Esophagus squamous epithelium (tissue), 5 donors: ENCODE measurements around the gene PSMB10. TPM values are rescaled to one million over a fixed set of nuclear protein-coding genes. Genes with fewer than 3 reads are reported as not detected.
A peak's percentile ranks its signal among the peaks of the same experiment; 100 is the strongest.

Source experiments
- DNase-seq: peaks from one replicate; lab custom pipeline; 2025; lab: John Stamatoyannopoulos, UW
- H3K27ac ChIP-seq, 4 donors: fragments of 200-600 bp; sonication (generic); one replicate each; pipeline ENCODE4 v1.5.1; 2016 to 2019; ENCODE audit warnings: mild to moderate bottlenecking in 1 of 4
- H3K27me3 ChIP-seq, 4 donors: fragments of 200-600 bp; sonication (generic); 1 replicate in 3 of 4; 2 replicates in 1 of 4; pipeline versions ENCODE4 v1.5.1 to v1.6.0; 2017 to 2021; ENCODE audit warnings: antibody characterized with exemption in 1 of 4
- H3K36me3 ChIP-seq, 3 donors: fragments of 200-600 bp; sonication (generic); one replicate each; pipeline ENCODE4 v1.5.1; 2016 to 2019
- H3K4me1 ChIP-seq, 3 donors: fragments of 200-600 bp; sonication (generic); one replicate each; pipeline ENCODE4 v1.5.1; 2017 to 2019
- H3K4me3 ChIP-seq, 4 donors: fragments of 200-600 bp; sonication (generic); 1 replicate in 3 of 4; 2 replicates in 1 of 4; pipeline ENCODE4 v1.5.1; 2016 to 2019; ENCODE audit warnings: mild to moderate bottlenecking in 2 of 4, moderate library complexity in 1 of 4
- H3K9me3 ChIP-seq, 3 donors: fragments of 200-600 bp; sonication (generic); one replicate each; pipeline ENCODE4 v1.5.1; 2016 to 2019
- POLR2A ChIP-seq, 4 donors: fragments of 450-650 bp; IDR thresholded peaks; one replicate each; pipeline ENCODE4 v1.6.1; 2017; ENCODE audit warnings: antibody characterized with exemption in 4 of 4, mild to moderate bottlenecking in 4 of 4, moderate library complexity in 3 of 4
- WGBS, 2 donors: methylation state at CpG; one replicate each; pipeline ENCODE4 v1.1.5; 2018; 5-methylcytosine and 5-hydroxymethylcytosine counted together
- intact Hi-C: fragments of 100-400 bp; cut with DNase I; formaldehyde crosslinking; loops from one replicate; pipeline ENCODE4 v1.15.0; 2022
- total RNA-seq, 4 donors: library from RNA; depleted of rRNA; stranded (reverse); fragments of >200 nt; gene quantifications; one replicate each; pipeline ENCODE4 v1.1.0, GENCODE V29; 2016
- TF ChIP-seq, protein P1 (sequence below), 6 experiments: fragments of 450-650 bp in 4 of 6; fragments of 200-600 bp in 2 of 6; sonication (generic) in 2 of 6; IDR thresholded peaks; one replicate each; pipeline ENCODE4 v1.5.1; 2016 to 2019; ENCODE audit warnings: antibody characterized with exemption in 6 of 6, mild to moderate bottlenecking in 4 of 6, moderate library complexity in 4 of 6
- donor health status: DM: yes; HTN: yes; CAD: no.

The PSMB10 gene
- total RNA-seq, 4 donors from 2014 or later, result 20.7 to 28.4 (median 25.3) TPM

GRCh38 chr16:67954421-67955196 is 18.0 kb upstream of the PSMB10 start:
- Histone ChIP-seq H3K27me3 (no peaks in the 10 kb centered on the region), H3K27ac (peak overlapping the region in 1 of 4 donors; percentile 29), H3K4me1 (peaks cover 0 to 33% (median 10%) of the 10 kb centered on the region in 3 donors), H3K4me3 (no peak overlapping the region), H3K9me3 (no peaks in the 10 kb centered on the region), H3K36me3 (peaks cover 4 to 96% (median 22%) of the 10 kb centered on the region in 3 donors)
- intact Hi-C loops, result no loop called here
- TF ChIP-seq, protein P1, sequence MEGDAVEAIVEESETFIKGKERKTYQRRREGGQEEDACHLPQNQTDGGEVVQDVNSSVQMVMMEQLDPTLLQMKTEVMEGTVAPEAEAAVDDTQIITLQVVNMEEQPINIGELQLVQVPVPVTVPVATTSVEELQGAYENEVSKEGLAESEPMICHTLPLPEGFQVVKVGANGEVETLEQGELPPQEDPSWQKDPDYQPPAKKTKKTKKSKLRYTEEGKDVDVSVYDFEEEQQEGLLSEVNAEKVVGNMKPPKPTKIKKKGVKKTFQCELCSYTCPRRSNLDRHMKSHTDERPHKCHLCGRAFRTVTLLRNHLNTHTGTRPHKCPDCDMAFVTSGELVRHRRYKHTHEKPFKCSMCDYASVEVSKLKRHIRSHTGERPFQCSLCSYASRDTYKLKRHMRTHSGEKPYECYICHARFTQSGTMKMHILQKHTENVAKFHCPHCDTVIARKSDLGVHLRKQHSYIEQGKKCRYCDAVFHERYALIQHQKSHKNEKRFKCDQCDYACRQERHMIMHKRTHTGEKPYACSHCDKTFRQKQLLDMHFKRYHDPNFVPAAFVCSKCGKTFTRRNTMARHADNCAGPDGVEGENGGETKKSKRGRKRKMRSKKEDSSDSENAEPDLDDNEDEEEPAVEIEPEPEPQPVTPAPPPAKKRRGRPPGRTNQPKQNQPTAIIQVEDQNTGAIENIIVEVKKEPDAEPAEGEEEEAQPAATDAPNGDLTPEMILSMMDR (IDR thresholded peaks at IDR 0.05), result no peak
- TF ChIP-seq POLR2A (IDR thresholded peaks at IDR 0.05), result no peak
- WGBS, 2 donors, result 80 to 82% methylated on average over 1 to 3 of the region's 10 CpGs
- no peak for DNase-seq

DNA sequence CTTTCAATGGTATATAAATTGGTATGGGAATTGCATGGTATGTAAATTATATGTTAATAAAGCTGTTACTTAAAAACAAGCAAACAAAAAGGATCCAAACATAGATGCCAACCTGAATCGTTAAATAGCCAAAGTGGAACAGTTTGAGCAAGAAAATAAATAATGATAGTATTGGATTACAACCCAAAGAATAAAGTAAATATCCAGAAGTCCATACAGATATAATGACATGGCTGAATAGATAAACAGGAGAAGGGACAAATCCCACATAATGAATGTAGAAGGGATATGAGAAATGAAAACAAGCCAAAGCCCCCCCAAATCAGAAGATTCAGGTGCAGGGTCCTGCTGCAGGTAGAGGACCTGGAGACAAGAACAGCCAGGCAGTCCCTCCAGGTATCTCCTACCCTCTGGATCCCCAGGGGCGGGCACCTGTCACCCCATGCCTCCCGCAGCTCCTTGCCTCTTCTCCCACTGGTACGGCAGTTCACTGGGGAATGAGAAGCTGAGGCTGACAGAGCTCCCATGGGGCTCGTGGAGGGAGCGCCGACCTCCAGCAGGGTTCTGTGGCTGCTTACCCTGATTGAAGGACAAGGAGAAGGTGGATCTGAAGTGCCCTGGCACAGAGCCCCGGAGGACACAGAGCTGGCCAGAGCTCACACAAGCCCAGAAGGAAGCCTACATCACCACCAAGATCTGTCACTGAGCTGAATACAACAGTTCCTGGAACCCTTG is 17.2 kb upstream of the PSMB10 start:
- peak overlapping the region in 1 of 4 donors; percentile 29 for H3K27ac ChIP-seq
- H3K36me3 ChIP-seq, result peaks cover 0 to 96% (median 24%) of the 10 kb centered on the region in 3 donors
- no peak for DNase-seq
- intact Hi-C loops, result no loop called here
- no peaks in the 10 kb centered on the region for H3K9me3 ChIP-seq
- H3K27me3 ChIP-seq, result no peaks in the 10 kb centered on the region
- TF ChIP-seq POLR2A (IDR thresholded peaks at IDR 0.05), result no peak
- TF ChIP-seq, protein P1 (IDR thresholded peaks at IDR 0.05), result no peak
- H3K4me3 ChIP-seq, result no peak overlapping the region
- H3K4me1 ChIP-seq, result peaks cover 0 to 26% (median 6%) of the 10 kb centered on the region in 3 donors
- 74 to 81% methylated on average over 2 to 3 of the region's 8 CpGs for WGBS, 2 donors

DNA sequence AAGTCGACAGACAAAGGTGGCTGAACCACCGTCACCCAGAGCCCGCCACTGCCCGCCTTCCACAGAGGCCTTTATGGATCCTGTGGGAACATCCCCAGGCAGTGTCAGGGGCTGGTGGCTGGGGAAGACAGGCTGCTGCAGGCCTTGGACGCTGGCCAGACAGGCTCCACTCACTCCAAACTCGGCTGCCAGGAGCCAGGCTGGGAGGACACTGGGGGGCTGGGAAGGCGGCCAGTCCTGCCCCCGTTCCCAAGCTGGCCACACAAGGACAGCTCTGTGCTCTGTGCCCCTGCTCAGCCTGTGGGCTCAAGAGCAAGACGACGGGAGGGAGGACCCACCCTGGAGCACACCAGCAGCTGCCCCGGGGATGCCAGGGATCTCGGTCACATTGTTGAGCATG is 14.8 kb upstream of the PSMB10 start:
- Histone ChIP-seq H3K4me3 (no peak overlapping the region), H3K27ac (peak overlapping the region in 2 of 4 donors; percentile 29 to 57), H3K27me3 (no peaks in the 10 kb centered on the region), H3K36me3 (peaks cover 10 to 100% (median 39%) of the 10 kb centered on the region in 3 donors), H3K4me1 (peaks cover 0 to 30% (median 6%) of the 10 kb centered on the region in 3 donors), H3K9me3 (no peaks in the 10 kb centered on the region)
- TF ChIP-seq, protein P1 (IDR thresholded peaks at IDR 0.05), result no peak
- TF ChIP-seq POLR2A (IDR thresholded peaks at IDR 0.05), result no peak
- intact Hi-C loops, result no loop called here
- DNase-seq, result no peak
- 52 to 69% methylated on average over 2 to 6 of the region's 12 CpGs for WGBS, 2 donors

- intact Hi-C loops, result no loop called here
- DNase-seq, result no peak
- Histone ChIP-seq H3K9me3 (no peaks in the 10 kb centered on the region), H3K4me1 (peaks cover 0 to 35% (median 6%) of the 10 kb centered on the region in 3 donors), H3K36me3 (peaks cover 21 to 100% (median 48%) of the 10 kb centered on the region in 3 donors), H3K4me3 (no peak overlapping the region), H3K27me3 (no peaks in the 10 kb centered on the region), H3K27ac (no peak overlapping the region)
- TF ChIP-seq, protein P1 (IDR thresholded peaks at IDR 0.05), result no peak
- TF ChIP-seq POLR2A (IDR thresholded peaks at IDR 0.05), result no peak
- 90 to 96% methylated on average over 4 to 8 of the region's 16 CpGs for WGBS, 2 donors
These were observed 13.7 kb upstream of the PSMB10 start for GRCh38 chr16:67950335-67950843.
